Renal cortical epithelial cell (primary cell): ENCODE data around the gene RERE. TPM values are rescaled to one million over a fixed set of nuclear protein-coding genes. Genes with fewer than 3 reads are reported as not detected.
A peak's percentile ranks its signal among the peaks of the same experiment; 100 is the strongest.

Experiments
- DNase-seq: peaks from one replicate; pipeline ENCODE4 v3.0.0-alpha.2; 2011; ENCODE audit warnings: low read depth
- total RNA-seq: library from RNA; depleted of rRNA; stranded (reverse); fragments of >200 nt; gene quantifications from 2 replicates; pipeline ENCODE4 v1.2.3, GENCODE V29; 2014

RERE gene
- total RNA-seq, 1 donor from 2014 or later = 57.8 TPM

- peak; percentile 92 for DNase-seq
These were observed 409.1 kb downstream of the RERE start for GRCh38 chr1:8408151-8408839.

GRCh38 chr1:8407652-8408051, 409.8 kb downstream of the RERE start:
- no peak for DNase-seq

GRCh38 chr1:8406960-8407359, 410.5 kb downstream of the RERE start:
- DNase-seq = no peak

- no peak for DNase-seq
These were observed 411.4 kb downstream of the RERE start for GRCh38 chr1:8406011-8406410.

GRCh38 chr1:8404460-8405370, 412.7 kb downstream of the RERE start:
- no peak for DNase-seq

- no peak for DNase-seq
These were observed 415.2 kb downstream of the RERE start for GRCh38 chr1:8402109-8402710.

- no peak for DNase-seq
These were observed 418.8 kb downstream of the RERE start for GRCh38 chr1:8398677-8399076.

GRCh38 chr1:8398086-8398485, 419.4 kb downstream of the RERE start:
- DNase-seq = no peak

GRCh38 chr1:8397511-8397910, 419.9 kb downstream of the RERE start:
- no peak for DNase-seq

GRCh38 chr1:8396786-8397406, 420.5 kb downstream of the RERE start:
- DNase-seq = peak; percentile 96

GRCh38 chr1:8396083-8396785, 421.2 kb downstream of the RERE start:
- peak; percentile 61 for DNase-seq

- no peak for DNase-seq
These were observed 422.0 kb downstream of the RERE start for GRCh38 chr1:8395433-8395866.

- DNase-seq = no peak
These were observed 422.8 kb downstream of the RERE start for GRCh38 chr1:8394456-8395321.

- no peak for DNase-seq
These were observed 424.9 kb downstream of the RERE start for GRCh38 chr1:8392522-8392921.

GRCh38 chr1:8390707-8391106, 426.7 kb downstream of the RERE start:
- no peak for DNase-seq

GRCh38 chr1:8389958-8390535, 427.4 kb downstream of the RERE start:
- DNase-seq = no peak

- DNase-seq = no peak
These were observed 428.5 kb downstream of the RERE start for GRCh38 chr1:8388732-8389562.

- DNase-seq = no peak
These were observed 431.2 kb downstream of the RERE start for GRCh38 chr1:8386247-8386646.

GRCh38 chr1:8384577-8384976, 432.9 kb downstream of the RERE start:
- peak; percentile 75 for DNase-seq
